Ascending aorta (tissue), 2 donors: ENCODE measurements around the gene ITGA2B. TPM values are rescaled to one million over a fixed set of nuclear protein-coding genes. Genes with fewer than 3 reads are reported as not detected.

Experiments used
- DNase-seq, 2 donors: peaks; one replicate each; pipeline ENCODE4 v3.0.0-alpha.2; 2019; ENCODE audit warnings: low spot score in 2 of 2
- H3K27ac ChIP-seq, 2 donors: fragments of 200-600 bp; sonication (generic); one replicate each; pipeline ENCODE4 v1.5.1; 2016 to 2017; ENCODE audit warnings: mild to moderate bottlenecking in 1 of 2
- H3K27me3 ChIP-seq: fragments of 200-600 bp; sonication (generic); one replicate; pipeline ENCODE4 v1.5.1; 2017
- H3K36me3 ChIP-seq, 2 donors: fragments of 200-600 bp; sonication (generic); one replicate each; pipeline ENCODE4 v1.5.1; 2016
- H3K4me1 ChIP-seq, 2 donors: fragments of 200-600 bp; sonication (generic); one replicate each; pipeline ENCODE4 v1.5.1; 2016 to 2017; ENCODE audit warnings: mild to moderate bottlenecking in 1 of 2
- H3K4me3 ChIP-seq, 2 donors: fragments of 200-600 bp; sonication (generic); one replicate each; pipeline ENCODE4 v1.5.1; 2016 to 2017; ENCODE audit warnings: mild to moderate bottlenecking in 1 of 2
- H3K9me3 ChIP-seq, 2 donors: fragments of 200-600 bp; sonication (generic); one replicate each; pipeline ENCODE4 v1.5.1; 2016
- intact Hi-C: fragments of 100-400 bp; cut with DNase I; formaldehyde crosslinking; loops from one replicate; pipeline ENCODE4 v1.15.1; 2023
- total RNA-seq: library from RNA; depleted of rRNA; stranded (reverse); fragments of >200 nt; gene quantifications from one replicate; pipeline ENCODE4 v1.1.0, GENCODE V29; 2016
- TF ChIP-seq, protein P1 (sequence below), 3 experiments: fragments of 200-600 bp in 2 of 3; fragments of 450-650 bp in 1 of 3; sonication (generic) in 2 of 3; IDR thresholded peaks; one replicate each; pipeline ENCODE4 v1.5.1; 2016 to 2019; ENCODE audit warnings: antibody characterized with exemption in 3 of 3, mild to moderate bottlenecking in 1 of 3, moderate library complexity in 1 of 3

Gene ITGA2B
- total RNA-seq, 1 donor from 2014 or later, result not detected

DNA sequence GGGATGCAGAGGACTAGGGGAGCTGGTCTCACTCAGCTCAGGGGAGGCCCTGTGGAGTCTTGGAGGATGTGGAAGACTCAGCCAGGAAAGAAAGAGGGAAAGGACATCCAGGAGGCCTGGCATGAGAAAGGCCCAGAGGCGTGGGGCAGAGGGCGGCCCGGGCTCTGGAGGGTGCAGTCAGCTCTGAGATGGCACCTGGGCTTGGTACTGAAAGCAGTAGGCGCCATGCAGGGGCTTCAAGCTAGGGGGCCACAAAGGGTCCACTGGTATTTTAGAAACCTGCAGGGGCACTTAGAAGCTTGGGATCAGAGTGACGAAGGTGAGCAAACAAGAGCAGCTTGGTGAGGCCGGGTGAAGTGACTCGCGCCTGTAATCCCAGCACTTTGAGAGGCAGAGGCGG lies 31.4 kb downstream of the ITGA2B start:
- intact Hi-C loops, result no loop called here

GRCh38 chr17:44356241-44356640 lies 33.2 kb downstream of the ITGA2B start:
- Histone ChIP-seq H3K27ac (no peak overlapping the region), H3K4me3 (no peak overlapping the region), H3K27me3 (no peaks in the 10 kb centered on the region), H3K4me1 (no peaks in the 10 kb centered on the region), H3K9me3 (no peaks in the 10 kb centered on the region), H3K36me3 (peaks cover 11 to 17% of the 10 kb centered on the region in 2 donors)
- TF ChIP-seq, protein P1, sequence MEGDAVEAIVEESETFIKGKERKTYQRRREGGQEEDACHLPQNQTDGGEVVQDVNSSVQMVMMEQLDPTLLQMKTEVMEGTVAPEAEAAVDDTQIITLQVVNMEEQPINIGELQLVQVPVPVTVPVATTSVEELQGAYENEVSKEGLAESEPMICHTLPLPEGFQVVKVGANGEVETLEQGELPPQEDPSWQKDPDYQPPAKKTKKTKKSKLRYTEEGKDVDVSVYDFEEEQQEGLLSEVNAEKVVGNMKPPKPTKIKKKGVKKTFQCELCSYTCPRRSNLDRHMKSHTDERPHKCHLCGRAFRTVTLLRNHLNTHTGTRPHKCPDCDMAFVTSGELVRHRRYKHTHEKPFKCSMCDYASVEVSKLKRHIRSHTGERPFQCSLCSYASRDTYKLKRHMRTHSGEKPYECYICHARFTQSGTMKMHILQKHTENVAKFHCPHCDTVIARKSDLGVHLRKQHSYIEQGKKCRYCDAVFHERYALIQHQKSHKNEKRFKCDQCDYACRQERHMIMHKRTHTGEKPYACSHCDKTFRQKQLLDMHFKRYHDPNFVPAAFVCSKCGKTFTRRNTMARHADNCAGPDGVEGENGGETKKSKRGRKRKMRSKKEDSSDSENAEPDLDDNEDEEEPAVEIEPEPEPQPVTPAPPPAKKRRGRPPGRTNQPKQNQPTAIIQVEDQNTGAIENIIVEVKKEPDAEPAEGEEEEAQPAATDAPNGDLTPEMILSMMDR (IDR thresholded peaks at IDR 0.05), result no peak
- no peak for DNase-seq
- intact Hi-C loops, result no loop called here

More for the DNA sequence above, 31.4 kb downstream of the ITGA2B start:
- peaks cover 4% of the 10 kb centered on the region for H3K27me3 ChIP-seq
- no peak overlapping the region for H3K27ac ChIP-seq
- H3K36me3 ChIP-seq, result no peaks in the 10 kb centered on the region
- H3K9me3 ChIP-seq, result no peaks in the 10 kb centered on the region
- H3K4me1 ChIP-seq, result peaks cover 0 to 2% of the 10 kb centered on the region in 2 donors
- no peak overlapping the region for H3K4me3 ChIP-seq
- TF ChIP-seq, protein P1 (IDR thresholded peaks at IDR 0.05), result no peak
- DNase-seq, result no peak

- intact Hi-C loops, result no loop called here
- TF ChIP-seq, protein P1 (IDR thresholded peaks at IDR 0.05), result no peak
- Histone ChIP-seq H3K9me3 (no peaks in the 10 kb centered on the region), H3K36me3 (peaks cover 16 to 23% of the 10 kb centered on the region in 2 donors), H3K27me3 (no peaks in the 10 kb centered on the region), H3K4me3 (no peak overlapping the region), H3K27ac (no peak overlapping the region), H3K4me1 (no peaks in the 10 kb centered on the region)
- DNase-seq, result no peak
Observed at GRCh38 chr17:44355642-44356099, 33.8 kb downstream of the ITGA2B start.

GRCh38 chr17:44354582-44355561 lies 34.6 kb downstream of the ITGA2B start:
- Histone ChIP-seq H3K4me3 (peak overlapping the region in 1 of 2 donors; percentile 33), H3K4me1 (no peaks in the 10 kb centered on the region), H3K9me3 (no peaks in the 10 kb centered on the region), H3K27me3 (no peaks in the 10 kb centered on the region), H3K36me3 (peaks cover 23 to 31% of the 10 kb centered on the region in 2 donors), H3K27ac (no peak overlapping the region)
- TF ChIP-seq, protein P1 (IDR thresholded peaks at IDR 0.05), result no peak
- intact Hi-C loops, result no loop called here
- no peak for DNase-seq

DNA sequence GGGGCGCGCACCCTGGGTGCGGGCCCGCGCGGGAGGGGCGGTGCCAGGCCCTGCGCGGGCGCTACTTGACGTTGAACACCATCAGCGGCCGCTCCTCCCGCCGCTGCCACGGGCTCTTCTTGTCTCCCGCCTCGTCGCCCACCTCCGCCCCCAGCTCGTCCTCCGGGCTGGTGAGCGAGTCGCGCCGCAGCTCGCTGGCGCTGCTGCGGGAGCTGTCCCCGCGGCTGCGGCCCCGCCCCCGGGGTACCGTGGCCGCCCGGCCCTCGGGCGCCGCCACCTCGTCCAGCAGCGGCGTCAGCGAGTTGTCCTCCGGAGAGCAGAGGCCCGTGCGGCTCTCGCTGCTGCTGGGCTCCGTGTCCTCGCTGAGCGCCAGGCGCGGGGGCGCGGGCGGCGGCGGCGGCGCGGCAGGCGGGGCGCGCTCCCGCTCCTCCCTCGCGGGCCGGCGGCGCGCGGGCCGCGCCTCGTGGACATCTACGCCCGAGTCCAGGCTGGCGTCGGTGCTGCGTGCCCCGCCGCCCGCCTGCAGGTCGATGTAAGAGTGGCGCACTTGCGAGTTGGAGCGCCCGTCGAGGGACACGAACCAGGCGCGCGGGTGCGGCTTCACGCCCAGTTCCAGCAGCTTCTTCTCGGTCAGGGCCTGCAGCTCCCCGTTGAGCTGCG lies 35.6 kb downstream of the ITGA2B start:
- H3K4me1 ChIP-seq, result no peaks in the 10 kb centered on the region
- H3K27me3 ChIP-seq, result no peaks in the 10 kb centered on the region
- no peaks in the 10 kb centered on the region for H3K9me3 ChIP-seq
- H3K36me3 ChIP-seq, result peaks cover 29 to 37% of the 10 kb centered on the region in 2 donors
- H3K27ac ChIP-seq, result no peak overlapping the region
- TF ChIP-seq, protein P1 (IDR thresholded peaks at IDR 0.05), result no peak
- DNase-seq, result no peak
- peak overlapping the region; percentile 33 to 57 for H3K4me3 ChIP-seq
- intact Hi-C loops, result no loop called here
